Ramos (cell line): ENCODE measurements around the gene PIK3CA.

ENCODE experiments used
- in situ Hi-C: fragments of 300-500 bp; cut with MboI; formaldehyde crosslinking; loops from one replicate; pipeline ENCODE4 v1.14.3; 2022; ENCODE audit warnings: low sequenced_read_pairs; ENCODE audit not compliant: unreplicated experiment

Gene PIK3CA

DNA sequence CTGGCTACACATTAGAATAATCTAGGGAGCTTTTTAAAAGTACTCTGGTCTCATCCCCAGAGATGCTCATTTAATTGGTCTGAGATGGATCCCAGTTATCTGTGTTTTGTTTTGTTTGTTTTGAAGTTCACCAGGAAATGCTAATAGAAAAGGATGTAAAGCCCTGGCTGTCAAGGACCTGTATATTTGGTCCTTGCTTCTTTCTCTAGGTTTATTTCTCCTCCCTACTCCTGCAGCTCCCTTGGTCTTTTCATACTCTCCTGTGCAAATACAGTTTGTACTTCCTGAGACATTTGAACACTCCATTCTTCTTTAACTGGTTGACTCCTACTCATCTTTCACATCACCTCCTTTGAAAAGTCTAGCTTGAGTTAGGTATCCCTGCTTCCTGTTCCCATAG lies 3.3 kb downstream of the PIK3CA start:
- in situ Hi-C loops, result loop anchor here (10.0 kb wide), 1 partner anchor 413 kb away; the partner anchor contains the start of gene ACTL6A

- in situ Hi-C loops, result loop anchor here (10.0 kb wide), 1 partner anchor 409 kb away; the partner anchor contains the start of gene ACTL6A
Observed at GRCh38 chr3:179156170-179156569, 8.0 kb downstream of the PIK3CA start.

GRCh38 chr3:179156775-179157174 lies 8.6 kb downstream of the PIK3CA start:
- in situ Hi-C loops, result loop anchor here (10.0 kb wide), 1 partner anchor 408 kb away; the partner anchor contains the start of gene ACTL6A

DNA sequence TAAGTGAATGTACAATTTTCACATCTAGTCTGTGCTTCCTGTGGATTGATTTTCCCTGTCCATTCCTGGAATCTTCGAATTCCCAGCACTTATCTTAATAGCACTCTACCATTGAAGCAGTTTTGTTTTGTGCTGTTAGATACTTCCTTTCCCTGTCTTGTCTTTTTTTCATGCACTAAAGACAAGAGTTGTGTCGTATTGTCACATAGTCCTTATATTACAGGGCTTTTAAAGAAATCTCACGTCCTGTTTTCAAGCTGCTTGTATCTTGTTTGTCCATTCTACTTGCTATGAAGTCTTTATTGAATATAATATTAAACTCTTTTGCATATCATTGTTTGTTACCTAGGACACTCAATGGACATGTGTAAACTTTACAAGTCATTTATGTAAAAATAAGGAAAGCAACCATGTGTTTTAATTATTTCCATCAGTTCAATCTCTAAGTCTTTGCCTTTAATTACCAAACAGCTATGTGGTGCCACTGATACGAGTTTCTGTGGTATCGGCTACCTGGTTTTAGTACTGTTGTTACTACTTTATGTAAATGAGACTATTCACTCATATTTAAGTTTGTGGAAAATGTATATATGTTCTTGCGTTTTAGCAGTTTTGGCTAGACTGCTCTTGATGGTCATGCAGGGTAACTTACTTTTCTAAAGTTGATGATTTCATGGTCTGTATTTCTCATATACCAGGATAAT lies 10.3 kb downstream of the PIK3CA start:
- in situ Hi-C loops, result loop anchor here (10.0 kb wide), 1 partner anchor 406 kb away; the partner anchor contains the start of gene ACTL6A

DNA sequence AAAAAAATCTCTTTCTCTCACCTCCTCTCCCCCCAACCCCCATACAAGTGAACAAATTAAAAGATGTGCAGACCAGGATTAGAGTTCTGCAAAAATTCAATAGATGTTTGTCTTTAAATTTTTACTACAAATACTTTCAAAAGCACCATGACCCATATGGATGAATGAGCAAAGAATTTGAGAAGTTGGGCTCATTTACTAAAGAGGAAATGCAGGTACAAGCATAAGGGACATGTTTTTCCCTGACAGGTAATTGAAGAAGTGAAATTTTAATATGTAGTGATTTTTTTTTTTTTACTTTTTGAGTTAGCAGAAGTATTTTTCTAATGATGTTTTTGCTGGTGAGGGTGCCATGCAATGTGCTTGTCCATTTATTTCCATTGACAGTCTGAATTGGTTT lies 15.3 kb downstream of the PIK3CA start:
- in situ Hi-C loops, result no loop called here

- in situ Hi-C loops, result no loop called here
Observed at GRCh38 chr3:179164857-179165256, 16.7 kb downstream of the PIK3CA start.

DNA sequence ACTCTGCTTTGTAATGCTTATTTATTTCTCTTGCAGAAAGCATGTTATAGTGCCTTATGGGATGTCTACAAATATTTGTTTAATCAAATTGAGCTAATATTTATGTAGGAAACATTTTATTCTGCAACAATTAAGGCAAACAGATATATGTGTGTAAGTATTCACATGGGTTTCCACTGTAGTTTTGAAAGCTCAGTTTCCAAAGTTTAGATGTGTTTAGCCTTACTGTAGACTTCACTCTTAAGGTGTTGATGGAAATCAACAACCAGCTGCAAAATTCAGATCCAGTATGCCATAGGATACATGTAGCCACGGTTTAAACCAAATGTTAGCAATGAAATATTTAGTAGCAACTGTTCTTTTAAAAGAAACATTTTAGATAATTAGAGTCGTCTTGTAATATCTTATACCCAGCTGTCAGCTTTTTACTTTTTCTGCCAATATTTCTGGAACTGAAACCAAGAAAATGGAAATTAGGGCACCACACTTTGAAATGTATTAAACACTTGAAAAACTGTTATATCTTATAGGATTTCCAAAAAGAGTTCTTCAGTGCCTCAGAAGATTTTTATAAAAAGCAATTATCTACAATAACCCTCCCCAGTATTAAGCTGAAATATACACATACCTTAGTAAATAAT lies 18.5 kb downstream of the PIK3CA start:
- in situ Hi-C loops, result no loop called here

GRCh38 chr3:179168918-179169317 lies 20.8 kb downstream of the PIK3CA start:
- in situ Hi-C loops, result no loop called here

GRCh38 chr3:179172546-179172945 lies 24.4 kb downstream of the PIK3CA start:
- in situ Hi-C loops, result no loop called here

DNA sequence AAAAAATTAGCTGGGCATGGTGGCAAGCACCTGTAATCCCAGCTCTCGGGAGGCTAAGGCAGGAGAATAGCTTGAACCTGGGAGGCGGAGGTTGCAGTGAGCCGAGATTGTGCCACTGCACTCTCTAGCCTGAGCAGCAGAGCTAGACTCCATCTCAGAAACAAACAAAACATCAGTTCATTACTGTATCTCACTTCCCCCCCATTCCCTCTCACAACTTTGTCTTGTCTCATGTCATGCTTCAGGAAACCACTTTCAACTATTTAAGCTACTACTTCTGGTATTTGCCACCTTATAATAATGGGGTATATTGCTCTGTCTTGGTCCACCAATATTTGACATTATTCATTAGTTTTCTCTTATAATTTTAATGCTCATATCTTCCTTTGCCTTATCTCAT lies 26.2 kb downstream of the PIK3CA start:
- in situ Hi-C loops, result no loop called here

GRCh38 chr3:179174898-179175297 lies 26.7 kb downstream of the PIK3CA start:
- in situ Hi-C loops, result no loop called here

DNA sequence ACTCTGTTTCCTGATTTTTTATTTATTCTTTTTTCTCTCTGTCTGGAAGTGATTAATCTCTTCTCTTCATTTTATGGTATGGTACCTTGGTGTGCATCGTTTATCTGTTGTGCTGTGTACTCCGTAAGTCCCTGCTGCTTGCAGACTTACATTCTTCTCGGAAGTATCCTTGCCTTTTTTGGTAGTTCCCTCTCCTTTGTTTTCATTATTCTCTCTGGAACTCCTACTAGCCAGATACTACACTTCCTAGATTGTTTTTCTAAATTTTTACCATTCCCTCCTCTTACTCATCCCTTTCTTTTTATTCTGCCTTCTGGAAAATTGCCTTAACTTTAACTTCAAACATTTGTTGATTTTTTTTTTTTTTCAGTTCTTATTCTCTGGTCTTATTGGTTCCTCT lies 27.2 kb downstream of the PIK3CA start:
- in situ Hi-C loops, result no loop called here

- in situ Hi-C loops, result no loop called here
Observed at GRCh38 chr3:179177611-179178010, 29.5 kb downstream of the PIK3CA start.

DNA sequence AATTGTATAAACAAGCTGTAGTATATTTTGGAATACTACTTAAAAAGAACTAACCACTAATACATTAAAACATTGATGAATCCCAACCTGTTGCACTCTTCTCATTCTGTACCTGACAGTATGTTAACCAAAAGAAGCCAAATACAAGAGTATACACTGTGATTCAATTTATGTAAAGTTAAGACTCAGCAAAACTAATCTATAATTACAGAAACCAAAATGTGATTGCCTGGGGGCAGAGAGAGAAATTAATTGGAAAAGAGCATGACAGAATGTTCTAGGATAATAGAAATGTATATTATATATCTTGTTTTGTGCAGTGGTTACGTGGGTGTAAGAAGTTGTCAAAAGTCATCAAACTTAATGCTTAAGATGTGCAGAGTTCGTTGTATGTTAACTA lies 31.1 kb downstream of the PIK3CA start:
- in situ Hi-C loops, result no loop called here

DNA sequence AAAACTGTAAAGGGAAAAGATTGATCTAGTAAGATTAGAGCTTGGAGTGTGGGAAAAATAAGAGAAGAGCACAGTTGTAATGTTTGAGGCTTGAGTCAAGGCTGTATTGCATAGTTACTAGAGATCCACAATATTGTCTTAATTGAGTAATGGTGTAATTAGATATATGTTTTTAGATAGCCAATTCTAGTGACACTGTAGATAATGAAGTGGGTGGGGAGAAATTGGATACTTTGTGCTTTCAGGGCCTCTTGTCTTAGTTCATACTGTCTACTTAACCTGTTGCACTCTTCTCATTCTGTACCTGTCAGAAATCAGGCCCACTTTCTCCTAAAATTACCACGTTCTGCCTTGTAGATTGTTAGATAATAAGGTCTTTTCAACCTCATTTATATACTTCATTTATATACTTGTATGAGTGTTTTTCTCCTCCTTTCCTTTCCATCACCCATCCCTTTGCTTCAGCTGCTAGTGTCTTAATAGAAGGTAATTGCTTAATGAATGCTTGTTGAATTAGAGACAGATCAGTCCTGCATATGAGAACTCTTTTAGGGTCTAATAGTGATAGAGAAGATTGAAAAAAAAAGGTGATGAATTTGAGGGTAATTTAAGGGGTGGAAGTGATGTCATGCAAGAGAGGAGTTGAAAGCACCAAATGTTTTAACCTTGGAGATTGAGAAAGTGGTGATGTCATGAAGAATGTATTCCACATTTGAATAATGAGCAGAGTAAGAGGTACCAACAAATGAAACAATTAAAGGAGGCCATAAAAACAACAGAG lies 32.0 kb downstream of the PIK3CA start:
- in situ Hi-C loops, result no loop called here

DNA sequence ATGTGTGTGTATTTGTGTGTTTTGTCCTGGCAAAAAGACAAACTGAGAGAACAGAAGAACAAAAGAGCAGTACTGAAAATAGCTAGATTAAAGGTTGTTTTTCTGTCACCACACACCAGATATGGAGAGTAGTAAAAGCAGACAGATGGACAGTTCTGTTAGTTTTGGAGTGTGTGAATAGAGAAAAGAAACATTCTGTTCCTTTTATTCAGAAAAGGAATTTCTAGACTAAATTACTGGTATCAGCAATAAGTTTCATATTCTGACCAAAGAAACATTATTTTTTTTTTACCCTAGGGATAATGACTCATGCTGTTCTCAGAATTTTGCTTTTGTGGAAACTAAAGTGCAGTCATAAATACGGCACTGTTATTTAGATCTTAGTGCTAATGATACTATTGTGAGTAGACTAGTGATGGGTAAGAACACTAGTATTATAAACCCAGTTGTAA lies 32.9 kb downstream of the PIK3CA start:
- in situ Hi-C loops, result no loop called here

DNA sequence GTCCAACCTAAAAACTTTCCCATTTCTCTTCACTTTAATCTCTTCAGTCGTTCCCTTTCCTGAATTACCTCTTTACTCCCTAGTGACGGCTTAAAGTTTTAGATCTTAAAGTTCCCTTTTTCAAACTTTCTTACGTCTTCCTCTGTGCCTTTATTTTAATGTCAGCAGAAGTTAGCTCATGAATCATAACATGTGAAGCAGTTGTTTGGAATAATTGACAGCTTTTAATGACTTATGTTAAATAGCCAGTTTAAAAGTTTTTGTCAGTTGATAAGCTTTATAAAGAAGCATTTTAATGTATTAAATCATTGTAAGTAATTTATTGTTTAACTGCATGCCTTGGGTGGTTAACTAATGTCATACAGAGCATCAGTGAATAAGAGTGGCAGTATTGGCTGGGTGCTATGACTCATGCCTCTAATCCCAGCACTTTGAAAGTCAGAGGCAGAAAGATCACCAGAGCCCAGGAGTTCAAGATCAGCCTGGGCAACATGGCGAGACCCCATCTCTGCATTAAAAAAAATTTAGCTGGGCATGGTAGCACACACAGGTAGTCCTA lies 33.9 kb downstream of the PIK3CA start:
- in situ Hi-C loops, result no loop called here

GRCh38 chr3:179182902-179183301 lies 34.7 kb downstream of the PIK3CA start:
- in situ Hi-C loops, result no loop called here

GRCh38 chr3:179184826-179185225 lies 36.7 kb downstream of the PIK3CA start:
- in situ Hi-C loops, result no loop called here

- in situ Hi-C loops, result no loop called here
Observed at GRCh38 chr3:179186426-179186825, 38.3 kb downstream of the PIK3CA start.

DNA sequence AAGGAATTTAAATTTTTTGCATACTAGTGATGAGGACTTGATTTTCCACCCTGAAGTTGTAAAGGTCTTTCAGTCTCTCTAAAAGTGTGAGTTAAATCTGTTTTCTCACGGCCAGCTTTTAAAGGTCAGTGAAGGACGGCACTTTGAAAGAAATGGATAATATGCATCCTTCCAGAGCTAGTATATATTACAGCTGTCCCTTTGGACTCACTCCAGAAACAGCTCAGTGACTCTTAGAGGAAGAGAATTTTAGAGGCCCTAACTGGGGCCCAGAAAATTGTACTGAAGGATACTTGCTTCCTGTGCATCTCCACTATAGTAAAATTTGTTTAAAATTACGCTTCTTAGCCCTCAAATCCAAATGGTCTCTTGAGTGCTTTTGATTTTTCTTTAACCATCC lies 41.6 kb downstream of the PIK3CA start:
- in situ Hi-C loops, result no loop called here
